Stimulated activated CD8-positive, alpha-beta memory T cell treated with anti-CD3 and anti-CD28 coated beads, Interleukin-15, amount 100 ng/mL, for 1 hour (primary cell): ENCODE data around the gene TIMM8A.

ENCODE experiments used
- DNase-seq: peaks from one replicate; pipeline ENCODE4 v3.0.0-alpha.2; 2020; ENCODE audit warnings: low read depth

The TIMM8A gene, protein sequence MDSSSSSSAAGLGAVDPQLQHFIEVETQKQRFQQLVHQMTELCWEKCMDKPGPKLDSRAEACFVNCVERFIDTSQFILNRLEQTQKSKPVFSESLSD

DNA sequence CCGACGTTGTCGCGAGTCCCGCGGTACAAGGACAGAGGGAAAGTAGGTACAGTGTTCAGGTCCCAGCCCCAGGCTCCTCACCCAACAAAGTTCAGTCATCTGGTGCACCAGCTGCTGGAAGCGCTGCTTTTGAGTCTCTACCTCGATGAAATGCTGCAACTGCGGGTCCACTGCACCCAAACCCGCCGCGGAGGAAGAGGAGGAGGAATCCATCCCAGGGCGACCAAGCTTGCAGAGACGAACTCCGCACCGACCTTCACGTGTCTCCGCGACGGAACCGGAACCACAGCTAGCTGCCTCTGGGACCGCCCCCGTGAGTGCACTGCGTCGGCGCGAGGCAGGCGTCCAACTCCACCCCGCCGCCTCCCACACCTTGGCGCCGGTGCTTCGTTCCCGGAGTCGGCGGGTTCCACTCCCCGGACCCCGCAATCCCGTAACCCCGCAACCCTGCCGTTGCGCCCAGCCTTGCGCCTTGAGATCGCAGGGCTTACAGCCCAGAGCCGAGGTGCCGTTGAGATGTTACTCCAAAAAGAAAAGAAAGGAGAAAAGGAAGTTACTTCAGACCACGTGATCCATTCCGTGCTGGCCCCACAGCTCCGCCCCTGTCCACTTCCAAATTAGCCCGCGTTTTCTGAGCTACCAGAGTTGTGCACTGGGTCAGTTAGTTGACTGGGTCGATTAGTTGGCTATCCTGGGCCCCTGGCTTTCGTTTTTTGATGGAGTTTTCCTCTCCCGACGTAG lies at the start of gene TIMM8A:
Gene TIMM8A (minus strand): TSS at position 291 of the 741 bp plus-strand sequence. CDS start 78 bp downstream, at position 213.
- DNase-seq, result peak; percentile 46

DNA sequence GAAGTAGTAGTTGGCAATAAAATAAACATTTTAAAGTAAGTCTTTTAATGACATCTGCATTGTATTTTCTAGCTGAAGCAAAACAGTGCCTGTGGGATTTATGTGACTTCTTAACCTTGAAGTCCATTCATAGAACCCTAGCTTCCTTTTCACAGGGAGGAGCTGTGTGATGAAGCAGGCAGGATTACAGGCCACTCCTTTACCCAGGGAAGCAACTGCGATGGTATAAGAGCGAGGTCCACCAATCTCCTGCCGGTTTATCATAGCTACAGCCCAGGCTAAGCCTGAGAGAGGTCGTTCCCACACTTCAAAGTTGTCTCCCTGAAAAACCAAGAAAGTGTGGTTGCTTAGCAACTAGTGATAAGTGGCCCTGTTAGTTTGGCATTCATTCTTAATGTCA lies 49.2 kb upstream of the TIMM8A start:
- no peak for DNase-seq

DNA sequence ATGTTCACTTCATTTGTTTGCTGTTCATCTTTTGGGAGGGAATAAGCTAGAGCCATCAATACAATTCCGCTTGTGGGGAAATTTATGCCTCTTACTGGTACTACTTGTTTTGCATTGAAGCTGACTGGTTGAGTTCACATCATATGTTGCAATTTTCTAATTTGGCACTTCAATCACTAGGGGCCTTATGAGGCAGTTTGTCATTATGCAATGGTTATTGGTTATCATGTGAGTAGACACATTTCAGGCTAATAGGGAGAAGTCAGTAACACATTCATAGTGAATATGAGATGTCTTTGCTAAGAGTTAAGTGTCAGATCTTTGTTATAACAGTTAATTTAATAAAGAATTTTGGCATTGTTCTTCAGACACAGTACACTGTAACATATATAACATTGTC lies 47.2 kb upstream of the TIMM8A start:
- DNase-seq, result no peak

DNA sequence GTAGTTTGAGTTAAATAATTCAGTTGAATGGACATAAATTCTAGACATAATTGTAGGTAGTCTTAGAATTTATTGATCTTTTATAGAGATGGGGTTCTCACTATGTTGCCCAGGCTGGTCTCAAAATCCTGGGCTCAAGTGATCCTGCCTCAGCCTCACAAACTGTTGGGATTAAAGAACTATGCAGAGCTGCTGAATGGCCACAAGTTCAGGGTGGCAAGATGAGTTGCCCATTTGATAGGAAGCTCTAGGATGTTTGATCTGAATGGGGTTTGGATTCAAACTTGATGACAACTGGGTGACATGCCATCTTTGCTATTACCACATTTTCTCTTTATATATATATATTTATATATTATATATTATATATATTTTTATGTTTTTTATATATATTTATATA lies 45.8 kb upstream of the TIMM8A start:
- no peak for DNase-seq

DNA sequence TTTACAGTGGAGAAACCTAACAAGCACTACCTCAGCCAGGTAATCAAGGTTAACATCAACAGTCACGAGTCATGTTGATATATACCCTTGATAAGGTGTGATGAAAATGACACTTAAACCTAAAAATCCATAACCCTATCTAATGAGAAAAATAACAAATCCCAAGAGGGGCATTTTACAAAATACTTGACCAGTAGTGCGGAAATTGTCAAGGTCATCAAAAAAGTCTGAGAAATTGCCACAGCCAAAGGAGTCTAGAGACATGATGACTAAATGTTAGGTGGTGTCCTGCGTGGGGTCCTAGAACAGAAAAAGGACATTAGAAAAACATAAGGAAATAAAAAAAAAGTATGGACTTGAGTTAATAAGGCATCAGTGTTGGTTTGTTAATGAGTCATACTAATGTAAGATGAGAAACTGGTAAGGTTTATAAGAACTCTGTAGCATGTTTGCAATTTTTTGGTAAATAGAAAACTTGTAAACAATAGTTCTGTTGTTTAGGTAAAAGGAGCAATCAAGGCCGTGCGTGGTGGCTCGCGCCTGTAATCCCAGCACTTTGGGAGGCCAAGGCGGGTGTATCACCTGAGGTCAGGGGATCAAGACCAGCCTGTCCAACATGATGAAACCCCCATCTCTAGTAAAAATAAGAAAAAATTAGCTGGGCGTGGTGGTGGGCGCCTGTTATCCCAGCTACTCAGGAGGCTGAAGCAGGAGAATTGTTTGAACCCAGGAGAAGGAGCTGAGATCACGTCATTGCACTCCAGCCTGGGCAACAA lies 45.2 kb upstream of the TIMM8A start:
- DNase-seq, result no peak

DNA sequence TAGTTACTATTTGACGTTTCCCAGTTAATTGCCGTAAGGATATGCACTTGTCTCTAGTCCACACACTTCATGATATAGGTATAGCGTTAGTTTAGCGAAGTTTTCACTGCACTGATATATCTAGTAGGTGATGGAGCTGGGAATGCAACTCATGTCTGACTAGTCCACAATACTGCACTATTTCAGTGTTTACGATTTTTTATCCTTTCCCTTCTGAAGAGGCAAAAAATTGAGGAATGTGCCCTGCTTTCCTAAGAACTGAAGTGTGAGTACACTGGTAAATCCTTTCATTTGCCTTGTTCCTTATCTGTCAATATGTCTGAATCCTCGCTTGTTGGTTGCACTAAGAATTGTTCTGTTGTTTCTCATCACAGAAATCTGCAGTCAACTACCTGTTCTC lies 43.3 kb upstream of the TIMM8A start:
- no peak for DNase-seq

DNA sequence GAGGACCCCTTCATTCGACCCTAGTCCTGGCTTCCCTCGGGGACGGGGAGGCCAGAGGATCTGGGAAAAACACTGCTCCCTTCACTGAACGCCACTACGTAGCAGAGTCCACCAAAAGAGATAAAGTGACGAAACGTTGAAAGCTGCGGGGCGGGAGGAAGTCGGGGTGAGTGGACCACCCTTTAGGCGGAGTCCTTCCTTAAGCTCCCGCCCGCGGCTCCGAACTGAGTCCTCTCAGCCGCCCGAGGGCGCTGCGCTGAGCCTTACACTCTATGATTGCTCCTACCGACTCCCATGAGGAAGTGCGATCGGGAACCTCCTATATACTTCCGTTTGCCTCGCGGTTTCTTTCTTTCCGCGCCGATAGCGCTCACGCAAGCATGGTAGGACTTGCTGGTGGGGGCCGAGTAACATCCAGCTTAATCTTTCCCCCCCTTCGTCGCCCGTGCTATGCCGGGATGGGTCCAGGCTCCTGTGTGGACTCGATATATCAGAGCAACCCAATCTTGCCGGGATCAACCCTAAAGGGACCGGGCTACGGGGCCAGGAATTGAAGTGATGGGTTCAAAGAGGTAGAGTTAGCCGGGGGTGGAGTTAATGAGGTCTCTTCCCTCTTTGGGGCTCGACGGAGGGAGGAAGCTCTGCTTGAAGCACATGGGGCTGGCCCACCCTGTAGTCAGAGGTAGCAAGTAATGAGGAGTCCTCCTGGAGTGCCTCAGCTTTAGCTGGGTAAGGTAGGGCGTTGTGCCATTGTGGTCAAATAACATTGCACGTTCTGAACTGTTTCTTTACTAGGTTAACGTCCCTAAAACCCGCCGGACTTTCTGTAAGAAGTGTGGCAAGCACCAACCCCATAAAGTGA lies 42.4 kb upstream of the TIMM8A start, which contains the start of gene RPL36A:
Gene RPL36A (plus strand): TSS at position 348 of the 862 bp plus-strand sequence. CDS start 33 bp downstream, at position 381.
- peak; percentile 58 for DNase-seq

DNA sequence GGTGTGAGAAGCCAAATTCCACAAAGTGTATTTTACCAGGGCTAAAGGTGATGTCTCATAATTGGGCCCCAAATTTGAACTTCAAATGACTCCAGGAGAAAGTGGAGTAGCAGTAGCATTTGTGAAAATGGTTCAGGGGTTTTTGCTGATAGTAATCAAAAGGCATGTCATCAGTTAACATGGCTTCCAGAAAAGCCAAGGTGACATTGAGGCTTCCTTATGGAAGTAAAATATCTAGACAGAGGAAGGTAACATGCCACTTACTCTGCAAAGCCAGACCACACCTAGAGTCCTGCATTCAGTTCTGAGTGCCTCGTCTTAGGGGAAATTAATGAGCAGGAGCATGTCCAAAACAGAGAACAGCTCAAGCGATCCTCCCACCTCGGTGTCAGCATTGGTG lies 40.1 kb upstream of the TIMM8A start:
- DNase-seq, result no peak

DNA sequence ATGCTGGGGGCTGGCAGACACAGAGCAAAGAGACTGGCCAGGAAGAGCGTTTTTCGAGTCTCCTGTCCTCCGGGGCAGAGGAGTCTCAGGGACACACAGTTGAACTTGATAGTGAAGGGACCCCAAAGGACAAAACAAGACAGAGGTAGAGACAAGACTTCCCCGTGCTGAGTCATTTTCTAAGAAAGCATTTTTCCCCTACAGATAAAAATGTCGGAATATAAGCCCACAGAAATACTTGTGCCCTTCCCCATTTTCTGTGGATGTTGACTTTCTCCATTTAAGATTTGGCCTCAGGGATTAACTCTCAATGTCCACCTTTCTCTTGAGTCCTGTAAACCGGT lies 38.0 kb upstream of the TIMM8A start:
- DNase-seq, result no peak

DNA sequence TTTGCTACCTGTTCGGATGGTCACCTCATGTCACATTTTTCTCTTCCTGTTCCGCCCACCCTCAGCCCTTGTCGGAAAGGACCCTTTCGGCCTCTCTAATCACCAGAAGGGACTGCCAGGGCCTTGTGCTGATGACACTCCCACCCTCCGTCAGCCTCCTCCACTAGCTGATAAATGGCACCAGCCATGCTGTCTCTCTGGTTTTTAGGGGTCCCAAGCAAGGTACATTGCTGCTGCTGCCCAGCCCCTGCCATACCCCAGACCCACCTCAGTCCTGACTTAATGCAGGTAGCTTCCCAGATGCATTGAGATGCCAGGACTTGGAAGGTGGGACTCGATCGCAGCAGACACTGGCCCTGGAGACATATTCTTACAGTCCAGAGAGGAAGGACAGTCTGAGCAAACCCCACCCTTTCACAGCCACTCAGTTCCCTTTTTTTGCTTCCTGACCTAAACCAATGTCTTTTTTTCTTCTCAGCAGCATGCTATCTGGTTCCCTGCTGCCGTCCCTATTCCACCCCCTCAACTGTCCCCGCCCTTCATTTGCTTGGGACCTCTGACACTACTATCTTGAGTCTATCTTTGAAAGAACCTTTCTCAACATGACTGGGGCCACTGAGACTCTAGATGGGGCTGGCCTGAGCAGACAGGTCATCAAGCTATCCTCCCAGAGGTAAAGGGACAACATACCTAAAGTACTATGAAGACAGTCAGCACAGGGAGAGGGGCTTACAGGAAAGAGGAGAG lies 37.4 kb upstream of the TIMM8A start, which contains the start of gene BTK:
Gene BTK (minus strand): TSS at position 397 of the 747 bp plus-strand sequence. CDS start 10,907 bp downstream, outside the sequence.
- DNase-seq, result no peak

DNA sequence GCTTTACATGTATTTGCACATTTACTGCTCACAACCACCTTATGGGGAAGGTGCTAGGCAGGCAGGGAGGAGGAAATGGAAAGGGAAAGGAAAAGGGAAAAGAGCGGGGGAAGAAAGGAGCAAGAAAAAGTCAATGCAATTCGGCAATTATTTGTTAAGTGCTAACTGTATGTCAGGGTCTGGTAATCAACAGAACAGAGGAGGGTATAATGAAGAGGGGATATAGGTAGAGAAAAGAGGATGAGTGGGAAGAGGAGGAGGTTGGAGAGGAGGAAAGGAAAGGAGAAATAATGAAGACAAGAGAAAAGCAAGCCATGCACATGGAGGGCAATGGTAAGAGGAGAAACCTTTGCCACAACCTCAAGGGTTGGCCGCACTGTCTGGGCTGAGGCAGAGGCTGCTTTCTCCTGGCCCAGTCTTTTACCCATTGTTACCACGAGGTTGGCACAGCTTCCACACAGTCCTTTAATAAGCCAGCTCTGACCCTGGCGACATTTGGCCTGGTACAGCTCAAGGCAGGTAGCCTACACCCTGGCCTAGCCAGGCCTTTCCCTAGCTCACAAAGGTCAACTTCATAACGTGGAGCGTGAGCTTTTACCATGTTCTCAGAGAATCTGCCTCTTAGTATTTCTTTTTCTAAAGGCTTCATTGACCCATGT lies 36.6 kb upstream of the TIMM8A start:
- DNase-seq, result no peak

DNA sequence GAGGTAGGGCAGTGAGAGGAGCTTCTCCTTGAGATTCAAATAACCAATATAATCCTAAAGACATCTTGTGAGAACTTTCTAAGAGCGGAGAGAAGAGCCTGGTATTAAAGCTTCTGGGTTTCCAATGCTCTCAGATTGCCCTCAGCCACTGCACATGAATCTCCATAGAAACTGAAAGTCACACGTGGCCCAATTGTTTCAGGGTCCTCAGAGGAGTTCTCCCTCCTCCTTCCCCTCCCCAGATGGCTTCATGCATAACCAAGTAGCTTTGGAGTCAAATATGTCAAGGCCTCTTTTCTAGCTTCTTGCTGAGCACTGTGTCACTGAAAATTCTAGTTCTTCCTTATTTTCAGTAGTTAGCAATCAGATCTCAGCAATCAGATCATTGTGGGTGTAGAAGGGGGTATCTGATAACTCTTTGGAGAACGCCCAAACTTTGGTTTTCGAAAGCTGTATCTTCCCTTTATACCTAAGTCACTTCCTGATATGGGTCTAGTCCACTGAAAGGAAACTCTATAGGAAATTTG lies 35.2 kb upstream of the TIMM8A start:
- DNase-seq, result no peak

DNA sequence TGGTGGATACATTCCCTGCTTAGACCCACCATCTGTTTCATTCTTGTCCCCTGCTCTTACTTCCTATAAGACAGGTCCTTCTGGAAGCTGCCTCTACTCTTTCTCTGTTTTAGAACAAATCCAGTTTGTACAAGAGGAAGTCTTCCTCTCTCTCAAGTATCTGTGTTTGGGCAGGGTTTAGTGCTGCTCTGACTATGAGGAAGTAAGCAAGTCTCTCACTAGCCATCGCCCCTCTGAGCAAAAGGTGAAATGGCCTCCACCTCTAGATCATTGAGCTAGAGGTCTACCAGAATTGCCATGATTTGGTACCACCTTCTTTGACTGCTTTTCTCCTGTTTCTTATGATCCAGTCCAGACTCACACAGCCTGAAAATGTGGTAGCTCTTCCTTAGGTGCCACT lies 29.0 kb upstream of the TIMM8A start:
- DNase-seq, result no peak

DNA sequence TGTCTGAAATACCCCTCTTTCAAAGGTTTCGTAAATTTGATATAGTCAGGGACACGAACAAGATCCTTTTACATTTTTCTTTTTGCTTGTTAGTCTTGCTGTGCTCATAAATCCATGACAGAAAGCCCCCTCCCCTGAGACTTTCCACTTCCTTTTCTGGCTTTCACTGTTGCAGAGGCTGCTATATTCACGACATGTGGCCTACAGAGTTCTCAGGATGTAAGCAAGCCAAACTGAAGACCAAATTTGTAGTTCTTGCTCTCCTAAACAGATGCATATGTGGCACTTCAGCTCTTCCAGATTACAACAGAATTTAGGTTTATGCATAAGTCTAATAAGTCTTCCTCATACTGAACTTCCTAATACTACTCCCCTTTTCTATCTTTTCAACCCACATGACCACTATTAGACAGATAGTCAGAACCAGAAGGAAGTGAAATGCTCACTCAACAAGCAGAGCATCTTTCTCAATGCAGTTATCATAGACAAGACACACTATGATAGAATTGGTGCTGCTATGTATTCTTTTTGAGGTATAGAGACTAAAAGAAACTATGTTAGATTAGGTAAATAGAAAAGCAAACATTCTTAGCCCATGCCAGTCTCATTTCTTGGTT lies 22.5 kb upstream of the TIMM8A start:
- no peak for DNase-seq

DNA sequence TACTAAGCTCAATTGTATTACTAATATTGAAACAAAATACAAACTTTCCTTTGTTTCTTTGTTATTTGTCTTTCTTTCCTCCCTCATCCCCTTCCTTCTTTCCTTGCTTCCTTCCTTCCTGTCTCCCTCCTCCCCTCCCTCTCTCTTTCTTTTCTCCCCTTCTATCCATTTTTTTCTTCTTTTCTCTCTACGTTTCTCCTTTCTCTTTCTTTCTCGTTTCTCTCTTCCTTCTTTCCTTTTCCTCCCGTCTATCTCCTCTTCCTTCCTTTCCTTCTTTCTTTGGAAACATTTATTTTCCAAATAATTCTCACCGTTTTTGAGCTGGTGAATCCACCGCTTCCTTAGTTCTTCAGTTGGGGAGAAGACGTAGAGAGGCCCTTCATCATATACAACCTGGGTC lies 21.1 kb upstream of the TIMM8A start:
- no peak for DNase-seq

DNA sequence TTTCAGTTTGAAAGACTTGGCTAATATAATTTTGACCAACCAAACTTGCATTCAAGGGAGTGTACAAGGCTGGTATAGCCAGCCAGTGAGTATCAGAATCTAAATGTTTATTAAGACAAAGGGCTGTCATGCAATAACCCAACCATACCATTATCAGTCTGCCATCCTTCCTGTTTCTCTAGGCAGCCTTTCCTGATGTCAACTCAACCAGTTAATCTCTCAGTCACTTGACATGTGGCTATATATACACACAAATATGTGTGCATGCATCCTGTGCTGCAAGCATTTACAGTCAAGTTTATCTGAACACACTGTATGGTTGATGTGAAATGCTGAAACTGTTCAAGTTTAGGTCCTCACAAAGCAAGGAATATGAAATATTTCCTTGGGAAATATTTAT lies 20.3 kb upstream of the TIMM8A start:
- DNase-seq, result no peak

DNA sequence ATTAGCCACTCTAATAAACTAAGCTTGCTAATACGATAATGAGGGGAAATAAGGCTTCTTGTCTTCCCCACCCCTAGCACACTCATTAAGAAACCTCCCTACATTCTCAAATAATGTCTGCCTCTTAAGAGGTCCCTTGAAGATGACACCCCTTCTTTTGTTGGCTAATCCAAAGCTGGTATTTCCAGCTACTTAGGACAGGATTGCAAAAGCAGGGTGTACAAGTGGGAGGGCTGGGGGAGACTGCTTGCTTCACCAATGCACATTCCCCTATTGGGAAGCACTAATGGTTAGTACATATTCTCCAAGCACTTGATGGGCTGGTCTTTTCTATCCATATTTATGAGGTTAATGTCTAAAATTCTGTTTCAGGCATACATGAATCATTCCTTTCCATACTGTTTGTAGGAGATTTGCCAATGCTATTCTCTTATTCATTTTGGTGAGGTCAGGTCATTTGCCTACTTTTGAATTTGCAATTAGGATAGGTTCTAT lies 16.8 kb upstream of the TIMM8A start:
- no peak for DNase-seq

DNA sequence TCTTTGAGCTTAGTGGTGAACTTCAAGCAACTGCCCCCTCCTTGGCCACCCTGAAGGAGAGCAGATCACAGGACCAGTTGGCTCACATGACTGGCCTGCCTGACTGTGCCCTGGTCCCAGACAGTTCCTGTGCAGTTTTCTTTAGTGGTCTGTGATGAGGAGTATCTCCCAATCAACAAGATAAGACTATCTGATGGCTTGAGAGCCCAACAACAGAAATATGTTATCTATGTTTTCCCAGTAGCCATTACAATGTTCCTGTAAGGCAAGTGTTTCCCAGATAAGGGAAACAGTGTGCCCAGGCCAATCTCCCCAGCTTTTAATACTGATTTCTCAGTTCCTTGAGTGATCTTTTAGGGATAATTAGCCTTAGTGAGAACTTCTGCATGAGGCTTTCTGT lies 14.2 kb upstream of the TIMM8A start:
- no peak for DNase-seq

DNA sequence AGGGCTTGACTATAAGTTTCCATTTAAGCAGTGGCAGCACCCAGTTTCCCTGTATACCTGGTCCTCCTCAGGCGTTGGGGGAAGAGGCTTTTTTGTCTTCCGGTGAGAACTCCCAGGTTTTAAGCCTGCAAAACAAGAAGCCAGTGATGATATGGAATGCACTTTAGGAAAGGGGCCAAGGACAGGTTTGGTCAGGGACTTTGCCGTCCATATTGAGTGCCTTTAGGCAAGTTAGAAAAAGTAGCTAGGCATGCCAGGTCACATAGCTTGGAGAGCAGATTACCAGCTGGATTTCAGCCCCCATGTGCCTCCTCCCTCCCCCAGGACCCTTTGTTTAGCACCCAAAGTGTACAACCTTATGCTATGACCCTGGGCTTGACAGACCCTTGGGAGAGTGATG lies 13.6 kb upstream of the TIMM8A start:
- no peak for DNase-seq

DNA sequence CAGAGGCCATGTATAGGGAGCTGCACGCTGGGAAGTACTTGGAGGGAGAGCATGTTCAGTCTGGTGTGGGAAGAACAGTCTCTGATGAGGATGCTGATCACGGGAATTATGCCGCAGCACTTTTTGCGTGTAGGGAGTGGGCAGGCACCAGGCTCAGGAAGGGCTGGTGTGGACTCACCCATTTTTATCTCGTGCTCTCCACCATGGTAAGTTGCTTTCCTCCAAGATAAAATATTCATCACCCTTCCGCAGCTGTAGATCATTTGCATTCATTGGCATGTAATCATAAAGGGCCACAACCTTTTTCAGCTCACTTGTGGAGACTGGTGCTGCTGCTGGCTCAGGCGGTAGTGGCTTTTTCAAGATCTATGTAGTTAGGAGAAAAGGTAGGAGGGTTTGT lies 11.8 kb upstream of the TIMM8A start:
- DNase-seq, result no peak
